ENCODE measurements around the gene GLOD4. TPM values are rescaled to one million over a fixed set of nuclear protein-coding genes. Genes with fewer than 3 reads are reported as not detected.

GLOD4 gene
- total and polyA plus RNA-seq, 8 donors = 6.4 to 213 (median 86.6) TPM

DNA sequence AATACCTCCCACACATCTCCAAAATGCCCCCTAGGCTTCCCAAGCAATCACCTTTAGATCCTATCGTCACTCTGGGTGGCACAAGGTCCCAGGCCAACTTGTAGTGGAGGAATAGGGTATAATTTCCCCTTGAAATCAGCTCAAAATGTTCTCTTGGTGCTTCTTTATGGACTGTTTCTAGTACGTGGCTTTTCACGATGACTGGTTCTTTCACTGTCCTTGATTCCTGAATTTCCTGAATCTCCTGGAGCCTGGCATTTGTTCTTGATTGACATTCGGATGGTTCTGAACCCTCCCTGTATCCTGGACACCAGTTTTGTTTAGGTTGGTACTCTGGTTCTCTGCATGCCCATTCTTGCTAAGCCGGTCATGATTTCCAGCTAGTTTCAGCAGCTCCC is 60.5 kb downstream of the GLOD4 start:
- no peak overlapping the region for H3K4me3 ChIP-seq
- no peaks in the 10 kb centered on the region for H3K27me3 ChIP-seq
- 72 to 84% (median 73%) methylated on average over 5 of the region's 5 CpGs for WGBS, 5 donors
- intact Hi-C loops (cut with DNase I; ENCODE audit: low total_unique reads) = no loop called here
- peak overlapping the region in 1 of 5 donors; percentile 47 for H3K27ac ChIP-seq
- TF ChIP-seq POLR2A (IDR thresholded peaks at IDR 0.05) (no peak), EP300 (IDR thresholded peaks at IDR 0.05) (no peak), POLR2AphosphoS5 (IDR thresholded peaks at IDR 0.05) (no peak)
- TF ChIP-seq, protein P1, sequence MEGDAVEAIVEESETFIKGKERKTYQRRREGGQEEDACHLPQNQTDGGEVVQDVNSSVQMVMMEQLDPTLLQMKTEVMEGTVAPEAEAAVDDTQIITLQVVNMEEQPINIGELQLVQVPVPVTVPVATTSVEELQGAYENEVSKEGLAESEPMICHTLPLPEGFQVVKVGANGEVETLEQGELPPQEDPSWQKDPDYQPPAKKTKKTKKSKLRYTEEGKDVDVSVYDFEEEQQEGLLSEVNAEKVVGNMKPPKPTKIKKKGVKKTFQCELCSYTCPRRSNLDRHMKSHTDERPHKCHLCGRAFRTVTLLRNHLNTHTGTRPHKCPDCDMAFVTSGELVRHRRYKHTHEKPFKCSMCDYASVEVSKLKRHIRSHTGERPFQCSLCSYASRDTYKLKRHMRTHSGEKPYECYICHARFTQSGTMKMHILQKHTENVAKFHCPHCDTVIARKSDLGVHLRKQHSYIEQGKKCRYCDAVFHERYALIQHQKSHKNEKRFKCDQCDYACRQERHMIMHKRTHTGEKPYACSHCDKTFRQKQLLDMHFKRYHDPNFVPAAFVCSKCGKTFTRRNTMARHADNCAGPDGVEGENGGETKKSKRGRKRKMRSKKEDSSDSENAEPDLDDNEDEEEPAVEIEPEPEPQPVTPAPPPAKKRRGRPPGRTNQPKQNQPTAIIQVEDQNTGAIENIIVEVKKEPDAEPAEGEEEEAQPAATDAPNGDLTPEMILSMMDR (IDR thresholded peaks at IDR 0.05) = no peak
- H3K36me3 ChIP-seq = peaks cover 0 to 3% (median 0%) of the 10 kb centered on the region in 4 donors
- H3K9me3 ChIP-seq = no peaks in the 10 kb centered on the region
- DNase-seq = no peak
- H3K4me1 ChIP-seq = peaks cover 4 to 27% (median 18%) of the 10 kb centered on the region in 4 donors

DNA sequence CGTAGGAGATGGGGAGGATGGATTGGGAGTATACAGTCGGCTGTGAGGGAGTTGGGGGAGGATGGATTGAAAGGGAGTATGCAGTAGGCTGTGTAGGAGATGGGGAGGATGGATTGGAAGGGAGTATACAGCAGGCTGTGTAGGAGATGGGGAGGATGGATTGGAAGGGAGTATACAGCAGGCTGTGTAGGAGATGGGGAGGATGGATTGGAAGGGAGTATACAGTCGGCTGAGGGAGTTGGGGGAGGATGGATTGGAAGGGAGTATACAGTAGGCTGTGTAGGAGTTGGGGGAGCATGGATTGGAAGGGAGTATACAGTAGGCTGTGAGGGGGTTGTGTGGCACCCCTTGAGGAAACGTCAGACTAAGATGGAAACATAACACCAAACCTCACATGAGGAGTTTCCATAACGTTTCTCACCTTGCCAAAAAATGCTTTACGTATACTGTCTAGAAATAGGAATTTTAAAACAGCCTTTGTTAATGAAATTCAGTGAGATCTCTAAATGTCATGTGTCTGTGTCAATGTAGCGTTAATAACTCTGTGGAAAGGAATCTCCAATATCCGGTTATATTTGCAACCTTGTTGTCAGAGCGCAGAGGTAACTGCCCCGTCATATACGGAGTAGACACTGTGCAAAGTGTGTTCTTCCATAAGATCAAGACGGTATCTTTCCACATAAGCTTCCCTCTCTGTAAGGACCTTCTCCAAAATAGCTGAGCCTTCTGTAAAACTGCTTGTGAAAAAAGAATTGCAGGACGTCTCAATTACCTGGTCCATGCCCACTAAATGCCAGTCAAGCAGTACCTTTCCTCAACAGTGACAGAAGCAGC is 61.2 kb downstream of the GLOD4 start:
- TF ChIP-seq POLR2A (IDR thresholded peaks at IDR 0.05) (no peak), EP300 (IDR thresholded peaks at IDR 0.05) (no peak), POLR2AphosphoS5 (IDR thresholded peaks at IDR 0.05) (no peak)
- TF ChIP-seq, protein P1 (IDR thresholded peaks at IDR 0.05) = no peak
- no peak for DNase-seq
- 76 to 80% (median 78%) methylated on average over 13 of the region's 13 CpGs for WGBS, 5 donors
- intact Hi-C loops (cut with DNase I; ENCODE audit: low total_unique reads) = no loop called here
- H3K27ac ChIP-seq = peak overlapping the region in 1 of 5 donors; percentile 47
- peaks cover 0 to 3% (median 0%) of the 10 kb centered on the region in 4 donors for H3K36me3 ChIP-seq
- H3K9me3 ChIP-seq = no peaks in the 10 kb centered on the region
- H3K4me3 ChIP-seq = no peak overlapping the region
- H3K27me3 ChIP-seq = no peaks in the 10 kb centered on the region
- H3K4me1 ChIP-seq = peaks cover 4 to 28% (median 21%) of the 10 kb centered on the region in 4 donors

DNA sequence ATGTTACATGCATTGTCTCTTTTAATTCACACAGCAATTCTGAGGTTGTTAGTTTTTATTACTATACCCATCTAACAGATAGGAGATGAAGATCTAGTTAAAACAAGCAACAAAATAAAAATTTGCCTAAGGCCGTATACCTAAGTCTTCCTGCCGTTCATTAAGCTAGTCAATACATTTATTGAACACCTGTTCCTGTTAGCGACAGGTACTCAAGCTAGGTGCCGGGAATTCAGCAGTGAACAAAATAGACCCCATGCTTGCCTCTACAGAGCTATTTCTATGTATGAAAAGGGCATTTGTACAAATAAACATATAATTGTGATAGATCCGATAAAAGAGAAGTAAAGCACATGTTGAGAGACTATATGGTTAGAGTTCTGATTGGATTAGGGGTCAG is 64.0 kb downstream of the GLOD4 start:
- intact Hi-C loops (cut with DNase I; ENCODE audit: low total_unique reads) = no loop called here
- no peak for DNase-seq
- TF ChIP-seq POLR2A (IDR thresholded peaks at IDR 0.05) (no peak), EP300 (IDR thresholded peaks at IDR 0.05) (no peak), POLR2AphosphoS5 (IDR thresholded peaks at IDR 0.05) (no peak)
- TF ChIP-seq, protein P1 (IDR thresholded peaks at IDR 0.05) = no peak
- H3K9me3 ChIP-seq = no peaks in the 10 kb centered on the region
- no peak overlapping the region for H3K4me3 ChIP-seq
- H3K4me1 ChIP-seq = peaks cover 15 to 43% (median 41%) of the 10 kb centered on the region in 4 donors
- no peaks in the 10 kb centered on the region for H3K27me3 ChIP-seq
- H3K27ac ChIP-seq = no peak overlapping the region
- H3K36me3 ChIP-seq = peaks cover 0 to 3% (median 0%) of the 10 kb centered on the region in 4 donors
- WGBS, 5 donors = 65 to 85% (median 82%) methylated on average over 5 of the region's 5 CpGs

Other genes starting within 250 kb of the GLOD4 start
- 100 to 1,000 TPM in 1 of 5 donors, 10 to 100 TPM in 4; 26.1 to 206 (median 49.1) TPM for gene VPS53, start 67.4 kb downstream of the GLOD4 start, total RNA-seq
- gene VPS53, start 67.4 kb downstream of the GLOD4 start, polyA plus RNA-seq = 10 to 100 TPM in 1 of 3 donors, 1 to 10 TPM in 2; 4.5 to 13.1 (median 5.6) TPM
- gene TLCD3A, start 49.7 kb downstream of the GLOD4 start, total RNA-seq = 10 to 100 TPM in 4 of 5 donors, under 1 TPM in 1; 0.58 to 33.2 (median 12.2) TPM
- gene TLCD3A, start 49.7 kb downstream of the GLOD4 start, polyA plus RNA-seq = 10 to 100 TPM in 1 of 3 donors, 1 to 10 TPM in 2; 7.9 to 12.3 (median 8.7) TPM
- gene GEMIN4, start 30.0 kb downstream of the GLOD4 start, total RNA-seq = 10 to 100 TPM in 3 of 5 donors, 1 to 10 TPM in 2; 8.2 to 92.4 (median 21.4) TPM
- 10 to 100 TPM in 1 of 3 donors, 1 to 10 TPM in 2; 5.7 to 11.1 (median 7.8) TPM for gene GEMIN4, start 30.0 kb downstream of the GLOD4 start, polyA plus RNA-seq
- 10 to 100 TPM; 12.2 to 69.2 (median 39.1) TPM for gene MRM3, start 73 bp upstream of the GLOD4 start, total RNA-seq
- gene MRM3, start 73 bp upstream of the GLOD4 start, polyA plus RNA-seq = 10 to 100 TPM; 11.2 to 16.6 (median 15.2) TPM
- gene NXN, start 197.5 kb upstream of the GLOD4 start, total RNA-seq = 10 to 100 TPM; 21.0 to 47.8 (median 26.9) TPM
- gene NXN, start 197.5 kb upstream of the GLOD4 start, polyA plus RNA-seq = 10 to 100 TPM; 17.9 to 33.8 (median 23.2) TPM
- 10 to 100 TPM in 2 of 5 donors, 1 to 10 TPM in 2, under 1 TPM in 1; 0.29 to 22.6 (median 8.9) TPM for gene TIMM22, start 214.8 kb upstream of the GLOD4 start, total RNA-seq
- 1 to 10 TPM; 7.3 to 9.5 (median 8.6) TPM for gene TIMM22, start 214.8 kb upstream of the GLOD4 start, polyA plus RNA-seq